GM12878 (cell line): ENCODE data around the gene GSTP1. TPM values are rescaled to one million over a fixed set of nuclear protein-coding genes. Genes with fewer than 3 reads are reported as not detected.

Experiments used
- ATAC-seq: fragments of 200-7000 bp; cut with Tn5 transposase; 3 replicates; pipeline ENCODE4 v1.9.1; 2020; ENCODE audit warnings: mild to moderate bottlenecking, moderate library complexity
- BruUV-seq: library from RNA; stranded (reverse); fragments of 400-500 nt; replicated peaks from 2 replicates; lab custom pipeline; 2021; lab: Mats Ljungman, UMichigan
- CTCF ChIA-PET: fragments of 300-600 bp; sonication (Branson Sonifier 250); formaldehyde crosslinking; extraction: SDS; loops from one replicate; lab custom pipeline; 2021; ENCODE audit warnings: inconsistent platforms; lab: Yijun Ruan, JAX
- POLR2A ChIA-PET: fragments of 350-600 bp; formaldehyde crosslinking; extraction: SDS; loops from one replicate; lab custom pipeline; 2021; ENCODE audit warnings: inconsistent platforms; lab: Charles Lee
- RAD21 ChIA-PET: fragments of 300-600 bp; sonication (Branson Sonifier 250); formaldehyde crosslinking; loops from one replicate; lab custom pipeline; 2023; ENCODE audit warnings: antibody characterized with exemption; ENCODE audit not compliant: unreplicated experiment; lab: Charles Lee
- SMC1A ChIA-PET: fragments of 300-600 bp; sonication (Branson Sonifier 250); formaldehyde crosslinking; loops from one replicate; lab custom pipeline; 2023; ENCODE audit not compliant: unreplicated experiment, uncharacterized antibody; lab: Charles Lee
- DNase-seq: peaks from one replicate; pipeline ENCODE4 v3.0.0-alpha.2; 2011; ENCODE audit warnings: low read depth, low spot score
- FAIRE-seq: peaks from 3 replicates; lab custom pipeline; 2011; peaks lifted over from hg19 to GRCh38; lab: Jason Lieb, UNC
- H2AFZ ChIP-seq: 2 replicates; pipeline ENCODE4 v1.6.0; 2011; ENCODE audit warnings: low read depth, low read length, control low read depth; ENCODE audit not compliant: control insufficient read depth
- H3K27ac ChIP-seq: 2 replicates; pipeline ENCODE4 v1.5.1; 2011; ENCODE audit warnings: control low read depth; ENCODE audit not compliant: control insufficient read depth, insufficient read depth
- H3K27me3 ChIP-seq, 2 experiments: replicated peaks in 1 of 2; 2 replicates each; pipeline versions ENCODE4 v1.6.0 to v1.6.1; 2011; ENCODE audit warnings: low read length in 1 of 2; ENCODE audit not compliant: control insufficient read depth in 2 of 2, insufficient read depth in 2 of 2
- H3K36me3 ChIP-seq, 2 experiments: 2 replicates each; pipeline ENCODE4 v1.5.1; 2011; ENCODE audit warnings: low read length in 1 of 2; ENCODE audit not compliant: control insufficient read depth in 2 of 2, insufficient read depth in 2 of 2
- H3K4me1 ChIP-seq: 2 replicates; pipeline ENCODE4 v1.6.1; 2011; ENCODE audit warnings: mild to moderate bottlenecking, low read length, moderate library complexity, mixed read lengths; ENCODE audit not compliant: control insufficient read depth, insufficient read depth
- H3K4me2 ChIP-seq: 2 replicates; pipeline ENCODE4 v1.6.0; 2011; ENCODE audit warnings: control low read depth; ENCODE audit not compliant: control insufficient read depth, insufficient read depth
- H3K4me3 ChIP-seq: fragments of 200-600 bp; sonication (generic); 2 replicates; pipeline ENCODE4 v1.5.1; 2016
- H3K79me2 ChIP-seq: 2 replicates; pipeline ENCODE4 v1.6.0; 2011; ENCODE audit warnings: low read length; ENCODE audit not compliant: control insufficient read depth, insufficient read depth
- H3K9ac ChIP-seq: 2 replicates; pipeline ENCODE4 v1.8.0; 2011; ENCODE audit warnings: low read length, control low read depth, mixed read lengths; ENCODE audit not compliant: control insufficient read depth, insufficient read depth
- H3K9me3 ChIP-seq: replicated peaks from 3 replicates; pipeline ENCODE4 v1.5.1; 2011; ENCODE audit warnings: mild to moderate bottlenecking, low read length; ENCODE audit not compliant: control insufficient read depth, insufficient read depth
- H4K20me1 ChIP-seq: 2 replicates; pipeline ENCODE4 v1.6.0; 2011; ENCODE audit not compliant: control insufficient read depth, insufficient read depth
- ETV6 ChIP-seq, 2 experiments: fragments of 450-650 bp in 1 of 2; IDR thresholded peaks in 1 of 2; conservative IDR thresholded peaks in 1 of 2; 2 replicates each; pipeline ENCODE4 v1.6.1; 2014; ENCODE audit warnings: antibody characterized with exemption in 1 of 2, borderline replicate concordance in 1 of 2, low read depth in 1 of 2, mild to moderate bottlenecking in 1 of 2, moderate library complexity in 1 of 2
- MTA2 ChIP-seq: fragments of 450-650 bp; IDR thresholded peaks from 2 replicates; pipeline ENCODE4 v1.6.1; 2016; ENCODE audit warnings: low read depth, mild to moderate bottlenecking, moderate library complexity
- MYB ChIP-seq: fragments of 150-350 bp; IDR thresholded peaks from 2 replicates; pipeline ENCODE4 v1.6.1; 2014; ENCODE audit warnings: mild to moderate bottlenecking, low read depth, low read length, borderline replicate concordance
- NR2C1 ChIP-seq: fragments of 450-650 bp; IDR thresholded peaks from 2 replicates; pipeline ENCODE4 v1.6.1; 2017; ENCODE audit warnings: antibody characterized with exemption, mild to moderate bottlenecking, moderate library complexity
- NR2C2 ChIP-seq: IDR thresholded peaks from 2 replicates; pipeline ENCODE4 v1.6.1; 2011; ENCODE audit warnings: borderline replicate concordance, low read depth; ENCODE audit not compliant: control insufficient read depth, insufficient read length
- PAX8 ChIP-seq: fragments of 450-650 bp; IDR thresholded peaks from 2 replicates; pipeline ENCODE4 v1.6.1; 2017; ENCODE audit warnings: mild to moderate bottlenecking, moderate library complexity
- STAT3 ChIP-seq: IDR thresholded peaks from 2 replicates; pipeline ENCODE4 v1.6.1; 2011; ENCODE audit warnings: low read depth, low read length, improper control_type of control experiment
- WRNIP1 ChIP-seq: IDR thresholded peaks from 2 replicates; pipeline ENCODE4 v1.6.1; 2011; ENCODE audit warnings: low read depth, low read length, improper control_type of control experiment, borderline replicate concordance
- ZNF217 ChIP-seq: fragments of 450-650 bp; IDR thresholded peaks from 2 replicates; pipeline ENCODE4 v1.6.1; 2017; ENCODE audit warnings: antibody characterized with exemption, mild to moderate bottlenecking
- ZNF274 ChIP-seq: IDR thresholded peaks from one replicate; pipeline ENCODE4 v1.8.0; 2011; ENCODE audit not compliant: insufficient read length, insufficient read depth
- ZNF622 ChIP-seq: fragments of 450-650 bp; IDR thresholded peaks from 2 replicates; pipeline ENCODE4 v1.6.1; 2017; ENCODE audit warnings: mild to moderate bottlenecking, inconsistent platforms
- ZSCAN29 ChIP-seq: fragments of 450-650 bp; IDR thresholded peaks from 2 replicates; pipeline ENCODE4 v1.6.1; 2017; ENCODE audit warnings: mild to moderate bottlenecking, moderate library complexity
- WGBS: methylation state at CpG from one replicate; pipeline ENCODE4 v1.1.6; 2016; ENCODE audit warnings: low lambda C conversion rate; ENCODE audit not compliant: insufficient replicate concordance, insufficient coverage; ENCODE audit errors: missing lambda C conversion rate; 5-methylcytosine and 5-hydroxymethylcytosine counted together
- in situ Hi-C: fragments of 300-500 bp; cut with MboI; formaldehyde crosslinking; loops from 9 replicates; pipeline ENCODE4 v1.14.3; 2018; ENCODE audit warnings: mixed read lengths
- intact Hi-C: fragments of 100-400 bp; cut with micrococcal nuclease; formaldehyde crosslinking; loops from one replicate; pipeline ENCODE4 v1.14.2; 2022; ENCODE audit not compliant: unreplicated experiment
- polyA plus RNA-seq, 11 experiments: library from polyadenylated mRNA; depleted of rRNA in 4 of 11; unstranded in 6 of 11; stranded (reverse) in 5 of 11; fragments of >200 nt; fragmentation: Nextera tagmentation in 4 of 11; fragmentation: Illumina TruSeq in 1 of 11; extraction: Ambion mirVana in 4 of 11; extraction: Trizol in 1 of 11; gene quantifications; 1 replicate in 1 of 11; 2 replicates in 10 of 11; pipeline versions ENCODE4 v1.2.1 to v1.2.3, GENCODE V29; 2011 to 2016; ENCODE audit warnings: inconsistent platforms in 2 of 11, missing spikeins in 2 of 11, low read depth in 1 of 11
- total RNA-seq, 4 experiments: library from RNA; depleted of rRNA in 3 of 4; stranded (reverse); fragments of >200 nt in 3 of 4; fragmentation: Illumina TruSeq in 1 of 4; extraction: Trizol in 1 of 4; gene quantifications; 2 replicates each; pipeline versions ENCODE4 v1.2.1 to v1.2.3, GENCODE V29; 2013 to 2021
- TF ChIP-seq, protein P1 (sequence below): fragments of 450-650 bp; IDR thresholded peaks from 2 replicates; pipeline ENCODE4 v1.6.1; 2017; ENCODE audit warnings: antibody characterized with exemption, mild to moderate bottlenecking, moderate library complexity

GSTP1 gene
- total and polyA plus RNA-seq, 10 of the 15 experiments (the other 5 are each of a cell fraction or from before 2014, with no cell fraction given), result 469 to 1,788 (median 955) TPM

DNA sequence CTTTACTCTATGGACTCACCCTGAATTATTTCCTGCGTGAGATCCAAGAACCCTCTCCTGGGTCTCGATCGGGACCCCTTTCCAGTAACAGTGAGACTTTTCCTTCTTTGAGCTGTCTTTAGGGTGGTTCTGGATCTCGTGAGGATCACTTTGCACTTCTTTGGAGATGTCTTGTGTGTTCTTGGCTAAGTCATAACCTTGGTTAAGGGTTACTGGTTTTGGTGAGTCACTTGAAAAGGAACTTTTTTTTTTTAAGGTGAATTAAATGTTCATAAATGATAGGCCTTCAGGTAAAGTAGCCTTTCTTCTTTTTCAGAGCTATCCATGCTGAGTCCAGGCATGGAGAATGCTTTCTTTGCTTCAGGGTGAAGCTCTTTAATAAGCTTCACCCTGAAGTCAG is 19.4 kb upstream of the GSTP1 start:
- Histone ChIP-seq H3K79me2 (no peaks in the 10 kb centered on the region), H4K20me1 (no peaks in the 10 kb centered on the region), H3K27me3 (no peaks in the 10 kb centered on the region), H2AFZ (no peak overlapping the region), H3K4me2 (no peak overlapping the region), H3K9me3 (no peaks in the 10 kb centered on the region), H3K9ac (no peak overlapping the region), H3K4me3 (no peak overlapping the region), H3K27ac (no peak overlapping the region), H3K36me3 (no peaks in the 10 kb centered on the region), H3K4me1 (peaks cover 23% of the 10 kb centered on the region)
- DNase-seq (no peak), FAIRE-seq (no peak), ATAC-seq (no peak)
- ChIA-PET CTCF (interaction anchor here (1.2 to 1.3 kb wide), 2 partner anchors 8 to 72 kb away, joined by 3 to 4 read pairs; no protein-coding TSS in a partner anchor), POLR2A (no interaction called here), RAD21 (no interaction called here), SMC1A (interaction anchor here (2.4 kb wide), 1 partner anchor 16 kb away, joined by 9 read pairs; no protein-coding TSS in a partner anchor)
- 75% methylated on average over 4 of the region's 4 CpGs for WGBS
- intact Hi-C loops (no loop called here), in situ Hi-C loops (no loop called here)
- TF ChIP-seq ZSCAN29 (no peak), NR2C2 (no peak), ZNF274 (no peak), ETV6 (conservative IDR thresholded peaks at IDR 0.05 in 1 of 2, IDR thresholded peaks at IDR 0.05 in 1 of 2; ENCODE audit: borderline replicate concordance in 1 of 2, low read depth in 1 of 2) (no peak), WRNIP1 (no peak), MTA2 (no peak), STAT3 (no peak), PAX8 (no peak), ZNF217 (no peak), ZNF622 (no peak), MYB (no peak), NR2C1 (no peak)
- TF ChIP-seq, protein P1, sequence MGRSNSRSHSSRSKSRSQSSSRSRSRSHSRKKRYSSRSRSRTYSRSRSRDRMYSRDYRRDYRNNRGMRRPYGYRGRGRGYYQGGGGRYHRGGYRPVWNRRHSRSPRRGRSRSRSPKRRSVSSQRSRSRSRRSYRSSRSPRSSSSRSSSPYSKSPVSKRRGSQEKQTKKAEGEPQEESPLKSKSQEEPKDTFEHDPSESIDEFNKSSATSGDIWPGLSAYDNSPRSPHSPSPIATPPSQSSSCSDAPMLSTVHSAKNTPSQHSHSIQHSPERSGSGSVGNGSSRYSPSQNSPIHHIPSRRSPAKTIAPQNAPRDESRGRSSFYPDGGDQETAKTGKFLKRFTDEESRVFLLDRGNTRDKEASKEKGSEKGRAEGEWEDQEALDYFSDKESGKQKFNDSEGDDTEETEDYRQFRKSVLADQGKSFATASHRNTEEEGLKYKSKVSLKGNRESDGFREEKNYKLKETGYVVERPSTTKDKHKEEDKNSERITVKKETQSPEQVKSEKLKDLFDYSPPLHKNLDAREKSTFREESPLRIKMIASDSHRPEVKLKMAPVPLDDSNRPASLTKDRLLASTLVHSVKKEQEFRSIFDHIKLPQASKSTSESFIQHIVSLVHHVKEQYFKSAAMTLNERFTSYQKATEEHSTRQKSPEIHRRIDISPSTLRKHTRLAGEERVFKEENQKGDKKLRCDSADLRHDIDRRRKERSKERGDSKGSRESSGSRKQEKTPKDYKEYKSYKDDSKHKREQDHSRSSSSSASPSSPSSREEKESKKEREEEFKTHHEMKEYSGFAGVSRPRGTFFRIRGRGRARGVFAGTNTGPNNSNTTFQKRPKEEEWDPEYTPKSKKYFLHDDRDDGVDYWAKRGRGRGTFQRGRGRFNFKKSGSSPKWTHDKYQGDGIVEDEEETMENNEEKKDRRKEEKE, result no peak
- BruUV-seq, result no TSS peak
